A673 (cell line): ENCODE data around the gene DNAJC30.

Experiments used
- CTCF ChIP-seq: fragments of 300-800, 200-600 bp; sonication (generic); conservative IDR thresholded peaks from 2 replicates; pipeline ENCODE4 v1.5.1; 2017; ENCODE audit warnings: low read depth, mild to moderate bottlenecking, antibody characterized with exemption, low read length, moderate library complexity, mixed read lengths
- EZH2 ChIP-seq: fragments of 200-600 bp; sonication (generic); IDR thresholded peaks from 2 replicates; pipeline ENCODE4 v1.6.1; 2017; ENCODE audit warnings: borderline replicate concordance, low read depth, mild to moderate bottlenecking, mixed read lengths, antibody characterized with exemption, low read length; ENCODE audit not compliant: poor library complexity, severe bottlenecking

- TF ChIP-seq CTCF (no peak), EZH2 (no peak)
These were observed 16.3 kb upstream of the DNAJC30 start for GRCh38 chr7:73699370-73700068.
